ENCODE data around the gene HLA-DPA1. TPM values are rescaled to one million over a fixed set of nuclear protein-coding genes. Genes with fewer than 3 reads are reported as not detected.

The HLA-DPA1 gene
- total RNA-seq, 1 donor: 0.43 TPM

GRCh38 chr6:33081098-33081824, 7.8 kb upstream of the HLA-DPA1 start:
- TF ChIP-seq CTCF (IDR thresholded peaks at IDR 0.05; ENCODE audit: insufficient read depth, low read depth, low read length): no peak
- no peak for DNase-seq (ENCODE audit: low read depth)
- H3K4me3 ChIP-seq (ENCODE audit: low read depth, low read length): peak overlapping the region; percentile 42

DNA sequence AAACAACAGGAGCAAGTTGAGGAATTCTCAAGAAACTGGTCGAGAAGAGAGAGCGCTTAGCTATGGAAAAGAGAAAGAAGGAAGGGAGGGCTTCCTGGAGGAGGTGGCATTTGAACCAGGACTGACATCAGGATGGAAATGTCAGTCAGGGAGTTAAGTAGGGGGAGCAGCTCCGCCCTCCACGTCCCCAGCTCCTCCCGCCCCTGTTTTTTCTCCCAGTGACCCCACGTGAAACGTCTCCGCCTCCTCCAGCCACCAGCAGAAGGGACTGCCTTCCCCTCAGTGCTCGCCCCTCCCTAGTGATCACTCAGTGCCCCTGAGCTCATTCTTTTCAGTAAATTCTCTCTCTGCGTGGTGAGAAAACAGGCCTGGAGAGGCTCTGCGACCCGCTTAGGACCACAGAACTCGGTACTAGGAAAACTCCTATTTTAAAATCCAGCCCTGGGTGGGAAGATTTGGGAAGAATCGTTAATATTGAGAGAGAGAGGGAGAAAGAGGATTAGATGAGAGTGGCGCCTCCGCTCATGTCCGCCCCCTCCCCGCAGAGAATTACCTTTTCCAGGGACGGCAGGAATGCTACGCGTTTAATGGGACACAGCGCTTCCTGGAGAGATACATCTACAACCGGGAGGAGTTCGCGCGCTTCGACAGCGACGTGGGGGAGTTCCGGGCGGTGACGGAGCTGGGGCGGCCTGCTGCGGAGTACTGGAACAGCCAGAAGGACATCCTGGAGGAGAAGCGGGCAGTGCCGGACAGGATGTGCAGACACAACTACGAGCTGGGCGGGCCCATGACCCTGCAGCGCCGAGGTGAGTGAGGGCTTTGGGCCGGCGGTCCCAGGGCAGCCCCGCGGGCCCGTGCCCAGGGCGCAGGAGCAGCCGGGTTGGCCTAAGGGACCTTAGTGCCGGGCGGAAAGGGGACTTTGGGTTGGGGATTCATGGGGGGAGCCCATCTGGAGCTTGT, 7.0 kb upstream of the HLA-DPA1 start:
- peak overlapping the region; percentile 42 for H3K4me3 ChIP-seq (ENCODE audit: low read depth, low read length)
- TF ChIP-seq CTCF (IDR thresholded peaks at IDR 0.05; ENCODE audit: insufficient read depth, low read depth, low read length): no peak
- peak; percentile 34 for DNase-seq (ENCODE audit: low read depth)

GRCh38 chr6:33079580-33079979, 6.1 kb upstream of the HLA-DPA1 start:
- TF ChIP-seq CTCF (IDR thresholded peaks at IDR 0.05; ENCODE audit: insufficient read depth, low read depth, low read length): no peak
- no peak overlapping the region for H3K4me3 ChIP-seq (ENCODE audit: low read depth, low read length)
- DNase-seq (ENCODE audit: low read depth): no peak

DNA sequence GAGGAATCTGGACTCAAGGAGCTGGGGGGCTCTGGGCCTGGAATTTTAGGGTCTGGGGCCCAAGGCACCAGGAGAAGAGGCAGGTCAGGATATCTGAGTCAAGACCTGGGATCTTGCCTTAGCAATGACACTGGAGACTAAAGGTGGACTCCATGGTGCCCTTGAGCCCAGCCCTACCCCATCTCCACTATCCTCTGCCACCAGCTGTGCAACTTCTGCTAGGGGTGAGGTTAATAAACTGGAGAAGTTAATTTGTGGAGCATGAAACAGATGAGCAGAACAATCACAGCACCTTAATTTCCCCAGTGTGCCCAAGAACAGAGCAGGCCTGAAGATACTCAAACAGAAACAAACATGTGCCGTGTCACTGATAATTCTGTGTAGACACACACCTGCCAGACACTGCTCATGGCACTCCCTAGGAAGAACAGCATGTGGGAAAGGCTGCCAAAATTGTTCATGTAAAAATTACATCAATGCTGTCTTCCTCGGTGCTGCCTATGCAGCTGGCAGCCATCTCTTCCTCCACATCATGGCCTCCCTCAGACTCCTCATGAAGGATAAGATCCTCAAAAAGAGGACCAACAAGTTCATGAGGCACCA, 5.6 kb upstream of the HLA-DPA1 start:
- no peak for TF ChIP-seq CTCF (IDR thresholded peaks at IDR 0.05; ENCODE audit: insufficient read depth, low read depth, low read length)
- DNase-seq (ENCODE audit: low read depth): no peak
- H3K4me3 ChIP-seq (ENCODE audit: low read depth, low read length): no peak overlapping the region

DNA sequence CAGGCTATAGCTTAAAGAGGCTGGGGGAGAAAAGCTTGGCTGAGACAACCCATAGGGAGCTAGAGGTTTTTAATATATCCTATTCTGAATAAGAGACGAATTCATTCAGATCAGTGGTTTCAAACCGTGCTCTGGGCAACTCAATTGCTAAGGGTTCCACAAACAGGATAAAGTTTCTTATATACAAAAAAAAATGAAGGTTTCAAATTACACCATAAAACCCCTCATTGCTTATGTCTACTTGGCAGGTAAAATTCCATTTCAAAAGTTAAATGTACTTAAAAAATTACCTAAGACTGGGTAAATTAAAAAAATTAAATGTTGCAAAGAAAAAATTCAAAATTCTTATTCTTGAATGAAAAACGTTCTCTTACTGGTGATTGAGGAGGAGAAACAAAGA, 5.0 kb upstream of the HLA-DPA1 start:
- no peak for DNase-seq (ENCODE audit: low read depth)
- TF ChIP-seq CTCF (IDR thresholded peaks at IDR 0.05; ENCODE audit: insufficient read depth, low read depth, low read length): no peak
- H3K4me3 ChIP-seq (ENCODE audit: low read depth, low read length): no peak overlapping the region

- no peak for TF ChIP-seq CTCF (IDR thresholded peaks at IDR 0.05; ENCODE audit: insufficient read depth, low read depth, low read length)
- DNase-seq (ENCODE audit: low read depth): no peak
- no peak overlapping the region for H3K4me3 ChIP-seq (ENCODE audit: low read depth, low read length)
These were observed 4.5 kb upstream of the HLA-DPA1 start for GRCh38 chr6:33077908-33078307.
